Spleen (tissue), 7 donors: ENCODE results near the gene TLNRD1.

Experiments used
- POLR2A ChIP-seq, 3 donors: fragments of 450-650 bp; IDR thresholded peaks; one replicate each; pipeline ENCODE4 v1.5.1; 2017; ENCODE audit warnings: antibody characterized with exemption in 3 of 3, mild to moderate bottlenecking in 1 of 3
- POLR2AphosphoS5 ChIP-seq, 3 donors: sonication (generic); formaldehyde crosslinking; IDR thresholded peaks; one replicate each; pipeline ENCODE4 v1.5.1; 2017; ENCODE audit warnings: antibody characterized with exemption in 3 of 3
- TF ChIP-seq, protein P1 (sequence below), 11 experiments: fragments of 200-600 bp in 7 of 11; fragments of 450-650 bp in 4 of 11; sonication (generic) in 4 of 11; IDR thresholded peaks in 8 of 11; conservative IDR thresholded peaks in 3 of 11; 1 replicate in 7 of 11; 2 replicates in 4 of 11; pipeline versions ENCODE4 v1.4.0 to v1.8.0; 2016 to 2021; ENCODE audit warnings: antibody characterized with exemption in 11 of 11, inconsistent platforms in 4 of 11, mild to moderate bottlenecking in 1 of 11
- donor health status: DM: no; HTN: no; CAD: no; lungs with moderate emphysema.
- donor health status: DM: no; HTN: no; CAD: no.
- donor health status: DM: no; HTN: no; CAD: no.

DNA sequence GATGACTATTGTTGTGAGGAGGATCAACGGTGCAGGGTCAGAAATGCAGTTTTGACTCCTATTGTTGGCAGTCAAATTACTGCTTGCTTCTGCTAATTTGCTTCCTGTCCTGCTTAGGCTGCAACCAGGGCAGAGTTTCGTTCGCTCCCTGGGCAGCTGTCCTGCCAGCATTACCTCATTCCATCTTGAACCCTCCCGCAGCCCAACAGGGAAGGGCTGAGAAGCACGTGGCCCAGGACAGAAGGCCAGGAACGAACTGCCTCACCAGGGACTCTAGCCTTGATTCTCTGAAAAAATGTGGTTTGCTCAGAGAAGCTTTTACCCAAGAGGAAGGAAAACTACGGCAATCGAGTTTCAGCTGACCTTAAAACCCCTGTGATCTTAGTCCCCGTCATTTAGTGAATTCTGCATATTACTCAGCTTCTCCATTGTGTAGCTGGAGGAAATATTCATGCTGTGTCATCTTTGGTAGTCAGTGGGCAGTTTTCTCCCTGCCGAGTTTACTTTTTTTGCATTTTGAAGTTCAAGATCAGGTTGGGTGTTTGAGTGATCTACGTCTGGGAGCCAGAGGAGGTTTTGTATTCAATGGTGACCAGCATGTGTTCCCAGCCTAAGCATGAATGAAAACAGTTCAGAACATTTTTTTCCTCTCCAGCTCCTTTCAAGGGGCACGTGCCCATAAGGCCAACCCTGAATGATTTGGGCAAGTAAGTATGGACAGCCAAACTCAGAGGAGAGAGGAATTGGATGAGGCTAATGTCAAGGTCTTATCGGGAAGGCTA lies 23.0 kb downstream of the TLNRD1 start:
- TF ChIP-seq, protein P1, sequence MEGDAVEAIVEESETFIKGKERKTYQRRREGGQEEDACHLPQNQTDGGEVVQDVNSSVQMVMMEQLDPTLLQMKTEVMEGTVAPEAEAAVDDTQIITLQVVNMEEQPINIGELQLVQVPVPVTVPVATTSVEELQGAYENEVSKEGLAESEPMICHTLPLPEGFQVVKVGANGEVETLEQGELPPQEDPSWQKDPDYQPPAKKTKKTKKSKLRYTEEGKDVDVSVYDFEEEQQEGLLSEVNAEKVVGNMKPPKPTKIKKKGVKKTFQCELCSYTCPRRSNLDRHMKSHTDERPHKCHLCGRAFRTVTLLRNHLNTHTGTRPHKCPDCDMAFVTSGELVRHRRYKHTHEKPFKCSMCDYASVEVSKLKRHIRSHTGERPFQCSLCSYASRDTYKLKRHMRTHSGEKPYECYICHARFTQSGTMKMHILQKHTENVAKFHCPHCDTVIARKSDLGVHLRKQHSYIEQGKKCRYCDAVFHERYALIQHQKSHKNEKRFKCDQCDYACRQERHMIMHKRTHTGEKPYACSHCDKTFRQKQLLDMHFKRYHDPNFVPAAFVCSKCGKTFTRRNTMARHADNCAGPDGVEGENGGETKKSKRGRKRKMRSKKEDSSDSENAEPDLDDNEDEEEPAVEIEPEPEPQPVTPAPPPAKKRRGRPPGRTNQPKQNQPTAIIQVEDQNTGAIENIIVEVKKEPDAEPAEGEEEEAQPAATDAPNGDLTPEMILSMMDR (IDR thresholded peaks at IDR 0.05 in 8 of 11, conservative IDR thresholded peaks at IDR 0.05 in 3 of 11), result no peak
- TF ChIP-seq POLR2A (IDR thresholded peaks at IDR 0.05), result no peak
- TF ChIP-seq POLR2AphosphoS5 (IDR thresholded peaks at IDR 0.05), result peak in 2 of 3 donors; percentile 79 to 83
